Measurements from ENCODE around the gene NUP93.

The NUP93 gene

GRCh38 chr16:56744996-56745640 lies 15.2 kb downstream of the NUP93 start:
- no peak for DNase-seq

- DNase-seq, result no peak
Measured at GRCh38 chr16:56747486-56748045, 17.6 kb downstream of the NUP93 start.

GRCh38 chr16:56748191-56748590 lies 18.3 kb downstream of the NUP93 start:
- DNase-seq, result no peak

- DNase-seq, result no peak
Measured at GRCh38 chr16:56748826-56749225, 18.9 kb downstream of the NUP93 start.

- no peak for DNase-seq
Measured at GRCh38 chr16:56749672-56750491, 20.0 kb downstream of the NUP93 start.

- DNase-seq, result no peak
Measured at GRCh38 chr16:56753410-56753809, 23.5 kb downstream of the NUP93 start.

- DNase-seq, result no peak
Measured at GRCh38 chr16:56755038-56755437, 25.1 kb downstream of the NUP93 start.

GRCh38 chr16:56758432-56758831 lies 28.5 kb downstream of the NUP93 start:
- DNase-seq, result no peak

GRCh38 chr16:56758930-56759329 lies 29.0 kb downstream of the NUP93 start:
- no peak for DNase-seq

GRCh38 chr16:56763291-56763916 lies 33.5 kb downstream of the NUP93 start:
- no peak for DNase-seq

GRCh38 chr16:56764835-56765234 lies 34.9 kb downstream of the NUP93 start:
- no peak for DNase-seq

GRCh38 chr16:56765949-56766348 lies 36.0 kb downstream of the NUP93 start:
- no peak for DNase-seq

- DNase-seq, result no peak
Measured at GRCh38 chr16:56767024-56767423, 37.1 kb downstream of the NUP93 start.

GRCh38 chr16:56769677-56770076 lies 39.7 kb downstream of the NUP93 start:
- no peak for DNase-seq

- DNase-seq, result no peak
Measured at GRCh38 chr16:56771558-56772279, 41.8 kb downstream of the NUP93 start.

GRCh38 chr16:56773532-56773931 lies 43.6 kb downstream of the NUP93 start:
- no peak for DNase-seq

- no peak for DNase-seq
Measured at GRCh38 chr16:56774016-56774680, 44.2 kb downstream of the NUP93 start.

GRCh38 chr16:56775162-56775561 lies 45.2 kb downstream of the NUP93 start:
- no peak for DNase-seq

GRCh38 chr16:56776562-56776961 lies 46.6 kb downstream of the NUP93 start:
- no peak for DNase-seq

GRCh38 chr16:56777001-56777400 lies 47.1 kb downstream of the NUP93 start:
- no peak for DNase-seq

GRCh38 chr16:56777482-56777881 lies 47.6 kb downstream of the NUP93 start:
- no peak for DNase-seq

GRCh38 chr16:56779906-56780305 lies 50.0 kb downstream of the NUP93 start:
- DNase-seq, result no peak
